HG03064 (cell line): ENCODE results near the gene RPRD2.

Source experiments
- ATAC-seq: cut with Tn5 transposase; IDR thresholded peaks from one replicate; pipeline ENCODE4 v1.9.1; 2021; ENCODE audit warnings: low read depth; ENCODE audit not compliant: unreplicated experiment

Gene RPRD2

GRCh38 chr1:150464422-150464826 is 100.5 kb downstream of the RPRD2 start:
- ATAC-seq: no peak

GRCh38 chr1:150466964-150467363 is 103.0 kb downstream of the RPRD2 start:
- no peak for ATAC-seq

- no peak for ATAC-seq
These were observed 105.3 kb downstream of the RPRD2 start for GRCh38 chr1:150469291-150469690.

- no peak for ATAC-seq
These were observed 108.8 kb downstream of the RPRD2 start for GRCh38 chr1:150472601-150473200.

- ATAC-seq: no peak
These were observed 109.7 kb downstream of the RPRD2 start for GRCh38 chr1:150473659-150474058.

GRCh38 chr1:150474869-150475268 is 110.9 kb downstream of the RPRD2 start:
- no peak for ATAC-seq

GRCh38 chr1:150476754-150477153 is 112.8 kb downstream of the RPRD2 start:
- ATAC-seq: no peak

- no peak for ATAC-seq
These were observed 113.4 kb downstream of the RPRD2 start for GRCh38 chr1:150477320-150477719.

GRCh38 chr1:150477733-150478132 is 113.8 kb downstream of the RPRD2 start:
- no peak for ATAC-seq

GRCh38 chr1:150479370-150479769 is 115.4 kb downstream of the RPRD2 start:
- ATAC-seq: no peak

GRCh38 chr1:150479927-150480352 is 116.0 kb downstream of the RPRD2 start:
- no peak for ATAC-seq

- no peak for ATAC-seq
These were observed 120.5 kb downstream of the RPRD2 start for GRCh38 chr1:150484431-150484830.

- ATAC-seq: no peak
These were observed 120.9 kb downstream of the RPRD2 start for GRCh38 chr1:150484861-150485260.

- peak; percentile 99 for ATAC-seq
These were observed 123.2 kb downstream of the RPRD2 start, which contains the start of gene TARS2 for GRCh38 chr1:150486966-150487762. Gene TARS2 (plus strand): TSS chr1:150487419. CDS start chr1:150487451, 32 bp downstream.

GRCh38 chr1:150487763-150488115 is 123.8 kb downstream of the RPRD2 start:
- ATAC-seq: no peak

- no peak for ATAC-seq
These were observed 129.2 kb downstream of the RPRD2 start for GRCh38 chr1:150493175-150493574.

GRCh38 chr1:150498342-150498741 is 134.4 kb downstream of the RPRD2 start:
- ATAC-seq: no peak

GRCh38 chr1:150505431-150505830 is 141.5 kb downstream of the RPRD2 start:
- no peak for ATAC-seq

GRCh38 chr1:150507912-150508864 is 144.2 kb downstream of the RPRD2 start, which contains the start of gene ECM1:
Gene ECM1 (plus strand): TSS chr1:150508109. CDS start chr1:150508210, 101 bp downstream.
- ATAC-seq: no peak

- no peak for ATAC-seq
These were observed 145.0 kb downstream of the RPRD2 start for GRCh38 chr1:150508982-150509381.

GRCh38 chr1:150511551-150511950 is 147.6 kb downstream of the RPRD2 start:
- ATAC-seq: no peak
